Astrocyte of the spinal cord (primary cell): Measurements from ENCODE around the gene POC1B.

ENCODE experiments used
- DNase-seq: peaks from one replicate; pipeline ENCODE4 v3.0.0; 2011; ENCODE audit warnings: low read depth, low spot score
- H3K4me3 ChIP-seq: 2 replicates; pipeline ENCODE4 v1.5.1; 2011; ENCODE audit warnings: low read depth, mild to moderate bottlenecking, low read length, moderate library complexity
- CTCF ChIP-seq: IDR thresholded peaks from 2 replicates; pipeline ENCODE4 v1.5.1; 2012; ENCODE audit warnings: low read depth, mild to moderate bottlenecking, low read length, inconsistent platforms
- in situ Hi-C: cut with HindIII; loops from 2 replicates; pipeline ENCODE4 v1.10.0; 2017; ENCODE audit warnings: low sequenced_read_pairs

POC1B gene

DNA sequence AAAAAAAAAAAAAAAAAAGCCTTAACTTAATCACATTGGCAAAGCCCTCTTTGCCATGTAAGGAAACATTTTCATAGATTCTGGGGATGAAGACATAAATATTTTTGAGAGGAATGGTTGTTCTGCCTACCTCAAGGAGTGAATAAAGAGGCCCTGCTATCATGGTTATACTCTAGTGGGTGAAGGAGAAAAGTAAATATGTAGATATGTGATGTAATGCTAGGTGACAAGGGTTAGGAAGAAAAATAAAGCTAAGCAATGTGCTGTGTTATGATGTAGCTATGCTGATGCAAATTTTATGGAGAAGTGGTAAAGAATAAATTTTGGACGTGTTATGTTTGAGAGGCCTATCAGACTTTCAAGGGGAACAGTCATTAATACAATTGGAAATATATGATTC, 93.5 kb downstream of the POC1B start:
- in situ Hi-C loops: no loop called here
- no peak for DNase-seq
- no peak for TF ChIP-seq CTCF
- no peak overlapping the region for H3K4me3 ChIP-seq

DNA sequence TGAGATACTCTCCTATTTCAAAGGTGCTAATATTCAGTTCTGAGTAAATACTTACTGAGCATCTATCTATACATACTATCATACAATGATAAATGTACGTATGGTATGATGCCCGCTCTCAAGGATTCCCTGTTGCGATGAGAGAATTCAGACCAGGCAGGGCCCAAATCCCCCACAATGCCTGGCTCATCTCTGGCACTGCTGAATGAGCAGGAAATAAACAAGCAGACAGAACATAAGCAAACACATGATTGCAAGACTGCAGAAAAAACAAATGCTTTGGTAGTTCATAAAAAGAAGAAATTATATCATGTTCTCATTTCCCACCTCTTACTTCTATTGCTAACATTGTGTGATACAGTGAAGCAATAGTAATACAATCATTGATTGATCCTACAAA, 96.3 kb downstream of the POC1B start:
- no peak for TF ChIP-seq CTCF
- in situ Hi-C loops: no loop called here
- DNase-seq: no peak
- no peak overlapping the region for H3K4me3 ChIP-seq

- no peak for TF ChIP-seq CTCF
- in situ Hi-C loops: no loop called here
- no peak for DNase-seq
- no peak overlapping the region for H3K4me3 ChIP-seq
Measured at GRCh38 chr12:89427508-89428156, 98.2 kb downstream of the POC1B start.

DNA sequence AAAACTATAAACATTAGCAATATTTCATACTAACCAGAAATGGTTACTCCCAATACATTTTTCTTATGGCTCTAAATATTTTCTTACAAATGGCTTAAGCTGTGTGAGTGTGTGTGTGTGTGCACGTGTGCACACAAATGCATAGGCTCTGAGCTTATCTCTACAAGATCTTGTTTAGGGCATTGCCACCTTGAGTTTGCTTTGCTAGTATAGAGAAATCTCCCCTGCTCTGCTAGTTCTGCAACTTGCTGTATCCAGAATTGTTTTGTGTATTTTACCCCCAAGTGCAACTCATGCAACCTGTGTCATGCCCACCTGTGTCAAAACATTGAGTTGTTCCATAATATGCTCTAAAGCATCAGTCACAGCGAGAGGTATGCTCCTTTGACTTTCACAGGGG, 101.0 kb downstream of the POC1B start:
- in situ Hi-C loops: no loop called here
- H3K4me3 ChIP-seq: no peak overlapping the region
- no peak for DNase-seq
- no peak for TF ChIP-seq CTCF

DNA sequence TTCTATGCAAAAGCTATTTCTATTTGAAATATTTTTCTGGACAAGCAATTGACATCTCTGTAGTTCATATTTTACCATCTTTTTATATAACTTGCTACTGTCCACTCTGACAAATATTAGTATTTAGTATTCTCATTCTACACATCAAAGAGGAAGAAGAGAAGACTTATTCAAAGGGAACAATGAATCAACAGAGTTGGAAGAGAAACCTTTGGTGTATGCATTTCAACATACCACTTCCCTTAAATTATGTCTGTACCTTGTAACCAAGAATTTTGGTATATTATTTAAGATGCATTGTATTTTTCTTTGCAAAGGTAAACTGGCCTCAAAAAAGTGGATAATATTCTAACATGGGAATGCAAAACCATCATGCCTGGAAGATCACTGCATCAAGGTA, 101.5 kb downstream of the POC1B start:
- no peak overlapping the region for H3K4me3 ChIP-seq
- DNase-seq: no peak
- TF ChIP-seq CTCF: no peak
- in situ Hi-C loops: no loop called here

DNA sequence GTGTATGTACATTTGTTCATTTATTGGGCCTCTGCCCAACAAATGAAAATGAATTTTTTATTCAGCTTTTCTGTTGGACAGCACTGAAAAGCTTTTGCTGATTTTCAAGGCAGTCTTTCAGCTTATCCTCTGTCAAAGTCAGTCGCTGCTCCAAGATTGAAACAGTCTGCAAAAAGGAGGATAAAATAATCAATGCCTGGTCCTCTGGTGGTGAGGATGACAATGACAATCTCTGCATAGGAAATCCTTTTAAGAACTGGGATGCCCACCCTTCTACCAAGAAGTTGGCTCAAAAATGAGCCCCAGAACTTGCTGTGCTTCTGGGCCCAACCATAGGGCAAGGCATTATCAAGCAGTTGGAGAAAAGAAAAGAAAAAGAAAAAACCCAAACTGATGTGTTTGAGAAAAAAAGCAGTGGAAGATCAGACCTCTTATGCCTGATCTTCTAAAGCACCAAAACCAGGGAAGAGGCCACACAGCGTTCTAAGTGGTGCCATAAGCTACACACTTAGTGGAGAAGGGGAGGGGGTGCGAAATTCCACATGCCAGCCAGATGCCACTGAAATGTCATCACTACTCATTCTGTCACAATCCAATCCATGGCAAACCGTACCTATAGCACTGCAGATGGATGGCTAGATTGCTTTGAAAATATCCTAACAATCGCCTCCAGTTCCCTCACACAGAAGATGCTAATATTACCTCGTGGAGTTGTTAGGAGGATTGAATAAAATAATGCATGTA, 104.6 kb downstream of the POC1B start:
- DNase-seq: no peak
- peak; percentile 14 for TF ChIP-seq CTCF
- in situ Hi-C loops: no loop called here
- no peak overlapping the region for H3K4me3 ChIP-seq
